Measurements from ENCODE around the gene SERPINA5. TPM values are rescaled to one million over a fixed set of nuclear protein-coding genes. Genes with fewer than 3 reads are reported as not detected.

The SERPINA5 gene
- total RNA-seq (2022; extraction: Qiagen RNA extraction): 0.07 to 0.27 TPM (median 0.17 TPM) in 5 replicates

GRCh38 chr14:94581127-94581999 lies at the start of gene SERPINA5:
SERPINA5 (plus strand) TSS chr14:94581426; CDS start chr14:94587363, 5,937 bp downstream.

GRCh38 chr14:94560751-94561655 lies 20.2 kb upstream of the SERPINA5 start, which contains the start of gene SERPINA4:
SERPINA4 (plus strand) TSS chr14:94561442; CDS start chr14:94563483, 2,041 bp downstream.

GRCh38 chr14:94612174-94612573 lies 30.9 kb downstream of the SERPINA5 start, which contains the start of gene SERPINA3:
SERPINA3 (plus strand) TSS chr14:94612391; CDS start chr14:94614442, 2,051 bp downstream.

Other genes with a start within 250 kb of the SERPINA5 start
- 0.08 TPM in 1 of 5 replicates, not detected in the others for gene SERPINA2, start 214.7 kb upstream of the SERPINA5 start, total RNA-seq (2022; extraction: Qiagen RNA extraction)
- 1.2 to 2.8 TPM (median 2.2 TPM) in 5 replicates for gene SERPINA1, start 192.8 kb upstream of the SERPINA5 start, total RNA-seq (2022; extraction: Qiagen RNA extraction)
- not detected in 5 replicates for gene SERPINA11, start 128.6 kb upstream of the SERPINA5 start, total RNA-seq (2022; extraction: Qiagen RNA extraction)
- not detected in 5 replicates for gene SERPINA9, start 105.2 kb upstream of the SERPINA5 start, total RNA-seq (2022; extraction: Qiagen RNA extraction)
- 0.06 TPM in 1 of 5 replicates, not detected in the others for gene SERPINA12, start 72.0 kb upstream of the SERPINA5 start, total RNA-seq (2022; extraction: Qiagen RNA extraction)
- 0.07 to 0.12 TPM (median 0.09 TPM) in 3 of 5 replicates, not detected in the others for gene SERPINA4, start 20.0 kb upstream of the SERPINA5 start, total RNA-seq (2022; extraction: Qiagen RNA extraction)
- 10.4 to 14.2 TPM (median 12.6 TPM) in 5 replicates for gene SERPINA3, start 31.0 kb downstream of the SERPINA5 start, total RNA-seq (2022; extraction: Qiagen RNA extraction)
- 0.22 to 0.39 TPM (median 0.31 TPM) in 5 replicates for gene GSC, start 188.7 kb downstream of the SERPINA5 start, total RNA-seq (2022; extraction: Qiagen RNA extraction)

All from A549 treated with dexamethasone at 1 μM for 4 hours (cell line).